Testis (tissue), 3 donors: ENCODE results near the gene ADARB1. TPM values are rescaled to one million over a fixed set of nuclear protein-coding genes. Genes with fewer than 3 reads are reported as not detected.
A peak's percentile ranks its signal among the peaks of the same experiment; 100 is the strongest.
"Not testable (repeated sequence)": the region's sequence is repeated elsewhere in the genome, so short reads cannot be mapped to it uniquely, and the experiment has no call there.

ENCODE experiments used
- DNase-seq: peaks from one replicate; pipeline ENCODE4 v3.0.0-alpha.2; 2019
- H3K27ac ChIP-seq, 2 donors: fragments of 200-600 bp; sonication (generic); one replicate each; pipeline ENCODE4 v1.5.1; 2019
- H3K27me3 ChIP-seq: fragments of 200-600 bp; sonication (generic); one replicate; pipeline ENCODE4 v1.5.1; 2019
- H3K36me3 ChIP-seq: fragments of 200-600 bp; sonication (generic); one replicate; pipeline ENCODE4 v1.5.1; 2017; ENCODE audit warnings: low read depth; ENCODE audit errors: missing control alignments
- H3K4me1 ChIP-seq: fragments of 200-600 bp; sonication (generic); one replicate; pipeline ENCODE4 v1.5.1; 2019
- H3K4me3 ChIP-seq, 2 donors: fragments of 200-600 bp; sonication (generic); one replicate each; pipeline ENCODE4 v1.5.1; 2017 to 2019
- H3K9me3 ChIP-seq: fragments of 200-600 bp; sonication (generic); one replicate; pipeline ENCODE4 v1.5.1; 2017
- CTCF ChIP-seq, 3 experiments: fragments of 450-650 bp in 2 of 3; fragments of 200-600 bp in 1 of 3; sonication (generic) in 1 of 3; IDR thresholded peaks; one replicate each; pipeline ENCODE4 v1.5.1; 2016 to 2019; ENCODE audit warnings: antibody characterized with exemption in 3 of 3, mild to moderate bottlenecking in 2 of 3, moderate library complexity in 1 of 3
- POLR2A ChIP-seq: fragments of 450-650 bp; IDR thresholded peaks from one replicate; pipeline ENCODE4 v1.6.1; 2017; ENCODE audit warnings: antibody characterized with exemption, mild to moderate bottlenecking, moderate library complexity
- WGBS, 2 donors: methylation state at CpG; one replicate each; pipeline ENCODE4 v1.1.5; 2018; 5-methylcytosine and 5-hydroxymethylcytosine counted together
- intact Hi-C: fragments of 100-400 bp; cut with DNase I; formaldehyde crosslinking; loops from one replicate; pipeline ENCODE4 v1.15.1; 2023; ENCODE audit warnings: low total_unique reads
- polyA plus RNA-seq: library from polyadenylated mRNA; stranded (reverse); fragments of 350-450 nt; fragmentation: Illumina TruSeq; extraction: RNeasy Lipid Tissue Mini Kit (QIAGEN cat#74804); gene quantifications from one replicate; pipeline ENCODE4 v1.2.3, GENCODE V29; 2014; ENCODE audit warnings: low read depth, low replicate concordance; ENCODE audit not compliant: insufficient read depth
- total RNA-seq, 2 donors: library from RNA; depleted of rRNA; stranded (reverse); fragments of >200 nt; gene quantifications; one replicate each; pipeline ENCODE4 v1.2.3, GENCODE V29; 2016

The ADARB1 gene
- total and polyA plus RNA-seq, 3 donors from 2014 or later, result 17.6 to 23.0 (median 17.6) TPM

- DNase-seq, result peak; percentile 96
- H3K36me3 ChIP-seq, result no peaks in the 10 kb centered on the region
- no peak overlapping the region for H3K4me3 ChIP-seq
- no peak for TF ChIP-seq POLR2A
- peak; percentile 71 to 77 (median 73) for TF ChIP-seq CTCF (IDR thresholded peaks at IDR 0.05)
- 43 to 51% methylated on average over 11 of the region's 11 CpGs for WGBS, 2 donors
- no peaks in the 10 kb centered on the region for H3K27me3 ChIP-seq
- H3K9me3 ChIP-seq, result no peaks in the 10 kb centered on the region
- no peak overlapping the region for H3K27ac ChIP-seq
- intact Hi-C loops, result loop anchor here (5.0 kb wide), 1 partner anchor 190 kb away; no protein-coding TSS in a partner anchor
- no peaks in the 10 kb centered on the region for H3K4me1 ChIP-seq
Observed at GRCh38 chr21:45136927-45137611, 62.7 kb downstream of the ADARB1 start.

- DNase-seq, result no peak
- H3K36me3 ChIP-seq, result no peaks in the 10 kb centered on the region
- intact Hi-C loops, result loop anchor here (5.0 kb wide), 1 partner anchor 190 kb away; no protein-coding TSS in a partner anchor
- H3K27me3 ChIP-seq, result no peaks in the 10 kb centered on the region
- H3K4me1 ChIP-seq, result peaks cover 2% of the 10 kb centered on the region
- H3K27ac ChIP-seq, result no peak overlapping the region
- H3K4me3 ChIP-seq, result no peak overlapping the region
- TF ChIP-seq CTCF (IDR thresholded peaks at IDR 0.05), result no peak
- no peak for TF ChIP-seq POLR2A
- no peaks in the 10 kb centered on the region for H3K9me3 ChIP-seq
Observed at GRCh38 chr21:45137612-45137937, 63.2 kb downstream of the ADARB1 start.

GRCh38 chr21:45138199-45139002 lies 64.0 kb downstream of the ADARB1 start:
- H3K36me3 ChIP-seq, result no peaks in the 10 kb centered on the region
- peak; percentile 82 for DNase-seq
- H3K27ac ChIP-seq, result no peak overlapping the region
- no peaks in the 10 kb centered on the region for H3K9me3 ChIP-seq
- intact Hi-C loops, result loop anchor here (5.0 kb wide), 1 partner anchor 191 kb away; no protein-coding TSS in a partner anchor
- WGBS, 2 donors, result 62 to 66% methylated on average over 12 of the region's 12 CpGs
- H3K27me3 ChIP-seq, result no peaks in the 10 kb centered on the region
- H3K4me3 ChIP-seq, result no peak overlapping the region
- H3K4me1 ChIP-seq, result peaks cover 2% of the 10 kb centered on the region
- TF ChIP-seq CTCF (IDR thresholded peaks at IDR 0.05) (peak; percentile 40 to 59 (median 51)), POLR2A (no peak)

GRCh38 chr21:45139003-45139360 lies 64.6 kb downstream of the ADARB1 start:
- H3K27me3 ChIP-seq, result not testable (repeated sequence)
- 96% methylated on average over 7 of the region's 7 CpGs for WGBS, 2 donors
- intact Hi-C loops, result loop anchor here (5.0 kb wide), 1 partner anchor 192 kb away; no protein-coding TSS in a partner anchor

GRCh38 chr21:45139473-45139872 lies 65.1 kb downstream of the ADARB1 start:
- H3K27ac ChIP-seq, result no peak overlapping the region
- peaks cover 2% of the 10 kb centered on the region for H3K4me1 ChIP-seq
- H3K4me3 ChIP-seq, result no peak overlapping the region
- WGBS, 2 donors, result 92 to 94% methylated on average over 13 of the region's 13 CpGs
- no peaks in the 10 kb centered on the region for H3K9me3 ChIP-seq
- H3K36me3 ChIP-seq, result no peaks in the 10 kb centered on the region
- no peaks in the 10 kb centered on the region for H3K27me3 ChIP-seq
- TF ChIP-seq POLR2A, result no peak
- no peak for TF ChIP-seq CTCF (IDR thresholded peaks at IDR 0.05)
- intact Hi-C loops, result loop anchor here (5.0 kb wide), 1 partner anchor 192 kb away; no protein-coding TSS in a partner anchor
- no peak for DNase-seq

More at GRCh38 chr21:45139003-45139360, 64.6 kb downstream of the ADARB1 start:
- not testable (repeated sequence) for DNase-seq, H3K9me3 ChIP-seq, H3K27ac ChIP-seq, H3K36me3 ChIP-seq, H3K4me3 ChIP-seq, H3K4me1 ChIP-seq
